Stimulated activated CD8-positive, alpha-beta memory T cell treated with anti-CD3 and anti-CD28 coated beads, Interleukin-7, amount 100 ng/mL, for 48 hours (primary cell): Measurements from ENCODE around the gene FXR2.

Experiments
- DNase-seq, 2 donors: peaks; one replicate each; pipeline ENCODE4 v3.0.0-alpha.2; 2020; ENCODE audit warnings: low read depth in 1 of 2; ENCODE audit errors: extremely low read depth in 1 of 2

FXR2 gene

DNA sequence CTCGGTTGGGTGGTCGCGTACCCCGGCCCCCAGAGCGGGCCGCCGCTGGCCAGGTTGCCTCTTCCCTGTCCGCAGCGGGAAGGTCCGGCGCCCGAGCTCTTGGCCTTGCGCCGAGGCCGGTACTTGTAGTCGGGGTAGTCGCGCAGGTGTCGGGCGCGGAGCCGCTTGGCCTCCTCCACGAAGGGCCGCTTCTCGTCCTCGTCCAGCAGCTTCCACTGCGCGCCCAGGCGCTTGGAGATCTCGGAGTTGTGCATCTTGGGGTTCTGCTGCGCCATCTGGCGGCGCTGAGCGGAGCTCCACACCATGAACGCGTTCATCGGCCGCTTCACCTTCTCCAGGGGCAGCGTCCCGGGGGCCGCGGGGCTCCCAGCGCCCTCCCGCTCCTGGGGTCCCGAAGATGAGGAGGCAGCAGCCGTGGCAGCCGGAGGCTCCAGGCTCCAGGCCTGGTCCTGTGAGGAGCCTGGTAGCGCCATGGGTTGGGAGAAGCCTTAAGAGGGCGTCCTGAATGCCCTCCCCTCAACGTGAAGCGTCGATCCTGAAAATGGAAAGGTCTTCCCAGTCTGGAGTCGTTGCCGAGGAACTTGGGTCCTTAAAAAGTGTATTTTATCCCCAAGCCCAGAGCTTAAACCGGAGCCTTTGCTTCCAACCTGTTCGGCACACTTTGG, 25.4 kb downstream of the FXR2 start:
- DNase-seq = no peak

DNA sequence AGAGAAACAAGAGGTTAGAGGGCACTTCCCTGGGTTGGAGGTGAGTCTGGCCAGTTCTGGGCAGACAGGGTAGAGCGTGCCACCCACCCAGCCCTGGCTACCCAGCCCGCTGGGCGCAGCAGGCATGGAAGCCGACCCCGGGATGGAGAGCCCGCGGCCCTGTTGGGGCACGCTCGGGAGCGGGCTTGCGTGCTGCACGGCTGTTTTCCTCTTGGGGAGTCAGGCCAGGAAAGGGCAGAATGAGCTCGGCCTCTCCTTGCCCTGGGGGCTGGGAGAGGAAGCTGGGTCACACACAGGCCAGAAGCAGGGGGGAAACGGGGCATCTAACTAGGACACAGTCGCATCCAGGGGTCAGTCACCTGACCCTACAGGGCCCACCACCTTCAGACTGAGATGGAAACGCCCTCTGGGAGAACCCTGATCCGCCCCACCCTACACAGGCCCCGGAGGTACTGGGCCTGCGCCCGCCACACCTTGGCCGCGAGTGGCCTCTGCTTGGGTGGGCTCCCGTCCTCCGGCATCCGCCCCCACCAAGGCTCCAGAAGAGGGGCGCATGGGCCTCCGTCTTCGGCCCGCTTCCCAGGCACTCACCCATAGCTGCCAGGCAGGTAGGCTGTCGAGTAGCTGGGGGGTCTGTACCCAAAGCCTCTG, 26.0 kb downstream of the FXR2 start:
- no peak for DNase-seq

GRCh38 chr17:7587420-7588151, 27.1 kb downstream of the FXR2 start:
- no peak for DNase-seq

GRCh38 chr17:7586673-7587419, 27.9 kb downstream of the FXR2 start:
- no peak for DNase-seq

- DNase-seq = peak; percentile 91
Observed at GRCh38 chr17:7583253-7584109, 31.2 kb downstream of the FXR2 start, which contains the start of gene MPDU1. TSS of gene MPDU1 (plus strand) at chr17:7583852. CDS start at chr17:7583863, 11 bp downstream.

GRCh38 chr17:7582396-7583252, 32.1 kb downstream of the FXR2 start:
- DNase-seq = no peak

DNA sequence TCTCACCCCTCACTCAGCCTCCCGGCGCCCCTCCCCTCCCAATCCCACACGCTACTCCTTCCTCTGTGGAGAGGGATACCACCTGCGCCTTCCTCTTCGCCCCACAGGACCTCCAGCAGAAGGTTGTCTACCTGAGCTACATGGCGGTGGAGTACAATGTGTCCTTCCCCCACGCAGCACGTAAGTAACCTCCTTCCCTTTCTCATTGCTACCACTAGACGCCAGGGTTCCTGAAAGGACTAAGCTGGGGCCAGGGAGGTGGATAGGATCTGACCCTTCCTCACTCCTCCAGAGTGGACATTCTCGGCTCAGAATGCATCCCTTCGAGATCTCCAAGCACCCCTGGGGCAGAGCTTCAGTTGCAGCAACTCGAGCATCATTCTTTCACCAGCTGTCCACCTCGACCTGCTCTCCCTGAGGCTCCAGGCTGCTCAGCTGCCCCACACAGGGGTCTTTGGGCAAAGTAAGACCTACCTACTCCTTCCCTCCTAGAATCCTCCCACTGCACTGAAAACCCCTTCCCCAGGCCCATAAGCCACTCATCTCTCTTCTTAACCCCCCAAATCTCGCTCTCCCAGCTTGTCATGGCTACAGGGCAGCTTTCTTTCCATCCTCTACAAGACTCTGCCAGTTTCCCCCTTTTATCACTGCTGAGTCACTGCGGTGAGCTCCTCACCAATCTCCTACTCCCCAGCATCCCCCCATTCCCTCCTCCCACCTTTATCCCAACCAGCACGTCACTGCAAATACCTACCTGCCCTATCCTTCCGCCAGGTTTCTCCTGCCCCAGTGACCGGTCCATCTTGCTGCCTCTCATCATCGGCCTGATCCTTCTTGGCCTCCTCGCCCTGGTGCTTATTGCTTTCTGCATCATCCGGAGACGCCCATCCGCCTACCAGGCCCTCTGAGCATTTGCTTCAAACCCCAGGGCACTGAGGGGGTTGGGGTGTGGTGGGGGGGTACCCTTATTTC, 33.8 kb downstream of the FXR2 start:
- DNase-seq = no peak

DNA sequence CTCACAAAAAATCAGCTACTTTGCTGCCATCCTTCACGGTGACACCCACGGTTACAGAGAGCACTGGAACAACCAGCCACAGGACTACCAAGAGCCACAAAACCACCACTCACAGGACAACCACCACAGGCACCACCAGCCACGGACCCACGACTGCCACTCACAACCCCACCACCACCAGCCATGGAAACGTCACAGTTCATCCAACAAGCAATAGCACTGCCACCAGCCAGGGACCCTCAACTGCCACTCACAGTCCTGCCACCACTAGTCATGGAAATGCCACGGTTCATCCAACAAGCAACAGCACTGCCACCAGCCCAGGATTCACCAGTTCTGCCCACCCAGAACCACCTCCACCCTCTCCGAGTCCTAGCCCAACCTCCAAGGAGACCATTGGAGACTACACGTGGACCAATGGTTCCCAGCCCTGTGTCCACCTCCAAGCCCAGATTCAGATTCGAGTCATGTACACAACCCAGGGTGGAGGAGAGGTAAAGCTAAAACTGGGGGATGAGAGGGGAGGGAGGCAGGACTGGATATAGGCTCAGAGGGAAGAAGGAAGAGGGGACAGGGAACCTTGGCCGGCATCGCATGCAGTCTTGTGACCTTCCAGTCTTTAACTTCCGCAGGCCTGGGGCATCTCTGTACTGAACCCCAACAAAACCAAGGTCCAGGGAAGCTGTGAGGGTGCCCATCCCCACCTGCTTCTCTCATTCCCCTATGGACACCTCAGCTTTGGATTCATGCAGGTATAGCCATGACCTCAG, 34.7 kb downstream of the FXR2 start:
- DNase-seq = peak in 1 of 2 donors; percentile 23

GRCh38 chr17:7579001-7579833, 35.5 kb downstream of the FXR2 start, which contains the start of gene CD68:
TSS of gene CD68 (plus strand) at chr17:7579638. CDS start at chr17:7579678, 40 bp downstream.
- peak; percentile 57 to 80 for DNase-seq

DNA sequence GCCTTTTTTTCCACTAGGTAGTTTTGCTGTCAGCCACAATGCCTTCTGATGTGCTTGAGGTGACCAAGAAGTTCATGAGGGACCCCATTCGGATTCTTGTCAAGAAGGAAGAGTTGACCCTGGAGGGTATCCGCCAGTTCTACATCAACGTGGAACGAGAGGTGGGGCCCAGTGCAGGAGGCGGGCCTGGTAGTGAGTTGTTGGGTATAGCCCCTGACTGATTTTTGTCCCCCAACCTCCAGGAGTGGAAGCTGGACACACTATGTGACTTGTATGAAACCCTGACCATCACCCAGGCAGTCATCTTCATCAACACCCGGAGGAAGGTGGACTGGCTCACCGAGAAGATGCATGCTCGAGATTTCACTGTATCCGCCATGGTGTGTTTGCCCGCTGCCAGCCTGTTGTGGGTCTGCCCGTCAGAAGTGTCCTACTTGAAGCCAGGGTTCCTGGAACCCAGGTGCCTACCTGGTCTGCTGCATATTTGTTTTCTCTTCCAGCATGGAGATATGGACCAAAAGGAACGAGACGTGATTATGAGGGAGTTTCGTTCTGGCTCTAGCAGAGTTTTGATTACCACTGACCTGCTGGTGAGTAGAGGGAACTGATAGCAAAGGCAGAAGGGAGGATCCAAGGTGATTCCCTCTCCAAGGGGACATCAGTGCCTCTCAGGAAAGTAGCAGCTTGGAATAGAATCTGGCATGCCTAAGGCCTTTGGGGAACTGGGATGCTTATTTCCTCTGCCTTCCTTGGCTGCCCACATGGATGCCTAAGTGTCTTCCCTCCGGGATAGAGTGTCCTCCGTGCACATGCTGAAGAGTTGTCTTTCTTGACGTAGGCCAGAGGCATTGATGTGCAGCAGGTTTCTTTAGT, 37.1 kb downstream of the FXR2 start:
- DNase-seq = no peak

GRCh38 chr17:7576432-7576937, 38.2 kb downstream of the FXR2 start:
- DNase-seq = no peak

GRCh38 chr17:7575959-7576358, 38.7 kb downstream of the FXR2 start:
- no peak for DNase-seq

DNA sequence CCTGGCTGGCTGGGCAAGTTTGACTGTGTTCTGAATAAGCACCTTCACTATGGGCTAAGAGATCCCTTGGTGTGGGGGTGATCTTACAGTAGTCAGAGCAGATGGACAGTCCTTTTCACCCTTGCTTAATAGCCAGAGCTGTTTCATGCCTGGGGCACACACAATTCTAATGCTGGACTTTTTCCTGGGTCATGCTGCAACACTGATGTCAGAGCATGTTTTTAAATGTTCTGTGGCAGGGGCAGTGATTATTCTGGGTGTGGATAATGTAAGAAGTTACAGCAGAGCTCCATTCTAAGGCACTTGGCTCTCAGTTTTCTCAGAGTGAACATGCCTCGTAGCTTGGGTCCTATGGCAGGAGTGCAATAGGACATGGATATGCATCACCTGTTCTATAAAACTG, 39.2 kb downstream of the FXR2 start:
- no peak for DNase-seq

- no peak for DNase-seq
Observed at GRCh38 chr17:7574176-7574953, 40.3 kb downstream of the FXR2 start.
